ENCODE data around the gene MACROD1. TPM values are rescaled to one million over a fixed set of nuclear protein-coding genes. Genes with fewer than 3 reads are reported as not detected.

Gene MACROD1
- total RNA-seq, 1 experiment from 2014 or later = 36.9 TPM

- TF ChIP-seq TEAD1 (CRISPR knock-in tag; IDR thresholded peaks at IDR 0.05) (0 out of 2 replicates have a peak, but pooled peaks have one; percentile 49), NR1H2 (CRISPR knock-in tag; IDR thresholded peaks at IDR 0.05) (no peak)
These were observed 140.7 kb downstream of the MACROD1 start (continued) for GRCh38 chr11:64025205-64025604.

- no peaks in the 10 kb centered on the region for H3K9me3 Mint-ChIP-seq
- H3K27ac Mint-ChIP-seq = peak overlapping the region; percentile 10
- peaks cover 76% of the 10 kb centered on the region for H3K4me1 Mint-ChIP-seq
- H3K4me3 Mint-ChIP-seq = no peak overlapping the region
- ChIA-PET POLR2A (no interaction called here), CTCF (interaction anchor here (0.8 to 9.6 kb wide), 5 partner anchors 8 to 103 kb away, joined by 3 to 75 read pairs (median 6); no protein-coding TSS in a partner anchor)
- DNase-seq (ENCODE audit: low spot score) (no peak), ATAC-seq (peak; percentile 7)
- H3K27me3 Mint-ChIP-seq (ENCODE audit: low read depth) = peaks cover 43% of the 10 kb centered on the region
- no peaks in the 10 kb centered on the region for H3K36me3 Mint-ChIP-seq
- TF ChIP-seq RELA (CRISPR knock-in tag; IDR thresholded peaks at IDR 0.05; ENCODE audit: borderline replicate concordance) (no peak), SOX15 (CRISPR knock-in tag; IDR thresholded peaks at IDR 0.05) (no peak), ELF4 (CRISPR knock-in tag; IDR thresholded peaks at IDR 0.05; ENCODE audit: low read depth) (no peak), CTCF (IDR thresholded peaks at IDR 0.05) (no peak), PREB (CRISPR knock-in tag; IDR thresholded peaks at IDR 0.05; ENCODE audit: borderline replicate concordance) (no peak), SP1 (CRISPR knock-in tag; conservative IDR thresholded peaks at IDR 0.05) (peak; percentile 45; the same call in 1 of the 2 replicates), ZBTB43 (CRISPR knock-in tag; IDR thresholded peaks at IDR 0.05) (no peak), FOXP1 (CRISPR knock-in tag; IDR thresholded peaks at IDR 0.05; ENCODE audit: borderline replicate concordance) (no peak), ZNF425 (CRISPR knock-in tag; conservative IDR thresholded peaks at IDR 0.05) (no peak), ZNF138 (CRISPR knock-in tag; conservative IDR thresholded peaks at IDR 0.05) (no peak), TEAD1 (CRISPR knock-in tag; IDR thresholded peaks at IDR 0.05) (peak; percentile 65; the same call in 1 of the 2 replicates), OVOL2 (CRISPR knock-in tag; IDR thresholded peaks at IDR 0.05; ENCODE audit: borderline replicate concordance) (no peak), ZNF263 (CRISPR knock-in tag; IDR thresholded peaks at IDR 0.05; ENCODE audit: low read depth) (0 out of 2 replicates have a peak, but pooled peaks have one; percentile 59), GTF2I (CRISPR knock-in tag; conservative IDR thresholded peaks at IDR 0.05) (no peak), IRF2 (CRISPR knock-in tag; IDR thresholded peaks at IDR 0.05; ENCODE audit: borderline replicate concordance, low read depth) (no peak), NFYB (CRISPR knock-in tag; conservative IDR thresholded peaks at IDR 0.05; ENCODE audit: low read depth) (no peak), NR2C2 (CRISPR knock-in tag; IDR thresholded peaks at IDR 0.05) (no peak), CREB1 (CRISPR knock-in tag; IDR thresholded peaks at IDR 0.05) (no peak), ZNF219 (CRISPR knock-in tag; IDR thresholded peaks at IDR 0.05; ENCODE audit: borderline replicate concordance) (no peak), ZNF423 (CRISPR knock-in tag; IDR thresholded peaks at IDR 0.05) (peak; percentile 86), USF1 (CRISPR knock-in tag; IDR thresholded peaks at IDR 0.05) (no peak)
- TF ChIP-seq, protein P1, sequence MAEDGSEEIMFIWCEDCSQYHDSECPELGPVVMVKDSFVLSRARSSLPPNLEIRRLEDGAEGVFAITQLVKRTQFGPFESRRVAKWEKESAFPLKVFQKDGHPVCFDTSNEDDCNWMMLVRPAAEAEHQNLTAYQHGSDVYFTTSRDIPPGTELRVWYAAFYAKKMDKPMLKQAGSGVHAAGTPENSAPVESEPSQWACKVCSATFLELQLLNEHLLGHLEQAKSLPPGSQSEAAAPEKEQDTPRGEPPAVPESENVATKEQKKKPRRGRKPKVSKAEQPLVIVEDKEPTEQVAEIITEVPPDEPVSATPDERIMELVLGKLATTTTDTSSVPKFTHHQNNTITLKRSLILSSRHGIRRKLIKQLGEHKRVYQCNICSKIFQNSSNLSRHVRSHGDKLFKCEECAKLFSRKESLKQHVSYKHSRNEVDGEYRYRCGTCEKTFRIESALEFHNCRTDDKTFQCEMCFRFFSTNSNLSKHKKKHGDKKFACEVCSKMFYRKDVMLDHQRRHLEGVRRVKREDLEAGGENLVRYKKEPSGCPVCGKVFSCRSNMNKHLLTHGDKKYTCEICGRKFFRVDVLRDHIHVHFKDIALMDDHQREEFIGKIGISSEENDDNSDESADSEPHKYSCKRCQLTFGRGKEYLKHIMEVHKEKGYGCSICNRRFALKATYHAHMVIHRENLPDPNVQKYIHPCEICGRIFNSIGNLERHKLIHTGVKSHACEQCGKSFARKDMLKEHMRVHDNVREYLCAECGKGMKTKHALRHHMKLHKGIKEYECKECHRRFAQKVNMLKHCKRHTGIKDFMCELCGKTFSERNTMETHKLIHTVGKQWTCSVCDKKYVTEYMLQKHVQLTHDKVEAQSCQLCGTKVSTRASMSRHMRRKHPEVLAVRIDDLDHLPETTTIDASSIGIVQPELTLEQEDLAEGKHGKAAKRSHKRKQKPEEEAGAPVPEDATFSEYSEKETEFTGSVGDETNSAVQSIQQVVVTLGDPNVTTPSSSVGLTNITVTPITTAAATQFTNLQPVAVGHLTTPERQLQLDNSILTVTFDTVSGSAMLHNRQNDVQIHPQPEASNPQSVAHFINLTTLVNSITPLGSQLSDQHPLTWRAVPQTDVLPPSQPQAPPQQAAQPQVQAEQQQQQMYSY (CRISPR knock-in tag; IDR thresholded peaks at IDR 0.05) = no peak
These were observed 141.9 kb downstream of the MACROD1 start for GRCh38 chr11:64023712-64024710.

Measured in WTC11 (cell line).